SW 1271 (cell line): ENCODE data around the gene GRID2.

Experiments used
- DNase-seq, 2 experiments: peaks; one replicate each; lab custom pipeline; 2025; lab: John Stamatoyannopoulos, UW

The GRID2 gene

GRCh38 chr4:92524131-92524530 lies 220.4 kb downstream of the GRID2 start:
- DNase-seq, result no peak

DNA sequence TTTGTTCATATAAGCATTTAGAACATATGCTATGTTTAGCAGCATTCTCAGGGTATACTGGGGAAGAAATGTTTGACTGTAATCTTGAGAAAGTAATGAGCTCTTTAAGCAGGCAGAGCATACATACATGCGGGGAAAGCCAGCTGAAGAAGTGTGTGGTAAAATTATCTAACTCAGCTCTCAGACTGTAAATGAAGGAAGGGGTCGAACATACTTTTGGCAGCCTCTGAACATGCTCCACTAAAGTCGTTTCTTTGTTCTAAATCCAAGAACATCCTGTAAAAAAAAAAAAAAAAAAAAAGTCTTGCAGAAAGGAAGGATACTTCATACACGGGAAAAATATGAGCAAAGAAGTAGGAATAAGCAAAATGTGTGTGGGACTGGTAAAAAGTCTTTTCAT lies 224.8 kb downstream of the GRID2 start:
- DNase-seq, result no peak

DNA sequence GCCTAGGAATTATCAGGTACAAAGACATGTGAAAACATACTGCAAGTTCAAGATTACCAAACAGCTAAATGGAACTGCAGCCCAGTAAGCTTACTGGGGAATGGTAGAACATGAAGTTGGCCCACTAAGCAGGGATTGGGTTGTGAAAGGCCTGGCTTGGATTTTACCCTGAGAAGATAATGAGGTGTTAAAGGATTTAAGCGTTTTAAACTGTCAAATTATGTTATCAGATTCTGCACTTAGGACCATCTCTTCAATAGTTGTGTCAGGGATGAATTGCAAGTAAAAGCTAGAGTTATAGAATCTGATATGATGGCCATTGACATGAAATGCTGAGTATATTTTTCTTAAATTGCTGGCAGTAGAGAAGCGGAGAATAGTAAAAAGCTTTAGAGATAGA lies 225.7 kb downstream of the GRID2 start:
- DNase-seq, result no peak

DNA sequence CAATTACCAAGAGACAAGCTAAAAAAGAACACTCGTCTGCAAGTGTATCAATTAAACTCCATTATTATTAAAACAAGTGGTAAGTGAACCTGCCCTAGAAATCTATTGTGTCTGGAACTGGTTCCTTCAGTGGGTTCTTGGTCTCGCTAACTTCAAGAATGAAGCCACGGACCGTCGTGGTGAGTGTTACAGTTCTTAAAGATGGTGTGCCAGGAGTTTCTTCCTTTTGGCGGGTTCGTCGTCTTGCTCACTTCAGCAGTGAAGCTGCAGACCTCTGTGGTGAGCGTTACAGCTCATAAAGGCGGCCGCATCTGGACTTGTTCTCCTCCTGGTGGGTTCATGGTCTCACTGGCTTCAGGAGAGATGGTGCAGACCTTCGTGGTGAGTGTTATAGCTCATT lies 231.8 kb downstream of the GRID2 start:
- DNase-seq, result no peak

DNA sequence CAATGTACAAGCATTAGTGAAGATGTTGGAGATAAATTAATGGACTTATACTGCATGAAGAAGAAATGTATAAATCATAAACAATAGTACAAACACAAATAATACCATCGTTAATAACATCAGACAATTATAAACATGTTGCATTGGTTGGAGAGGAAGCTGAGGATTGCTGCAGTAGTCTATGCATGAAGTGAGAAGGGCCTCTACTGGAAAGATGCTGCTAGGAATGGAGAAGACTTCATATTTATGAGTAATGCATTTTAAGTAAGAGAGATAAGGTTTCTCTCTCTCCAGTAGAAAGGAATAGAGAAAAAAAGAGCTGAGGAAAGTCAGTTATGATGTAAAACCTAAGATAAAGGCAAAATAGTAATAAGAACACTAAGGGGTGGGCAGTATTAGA lies 247.8 kb downstream of the GRID2 start:
- no peak for DNase-seq

GRCh38 chr4:92566269-92566668 lies 262.5 kb downstream of the GRID2 start:
- no peak for DNase-seq

GRCh38 chr4:92580816-92581215 lies 277.1 kb downstream of the GRID2 start:
- no peak for DNase-seq

DNA sequence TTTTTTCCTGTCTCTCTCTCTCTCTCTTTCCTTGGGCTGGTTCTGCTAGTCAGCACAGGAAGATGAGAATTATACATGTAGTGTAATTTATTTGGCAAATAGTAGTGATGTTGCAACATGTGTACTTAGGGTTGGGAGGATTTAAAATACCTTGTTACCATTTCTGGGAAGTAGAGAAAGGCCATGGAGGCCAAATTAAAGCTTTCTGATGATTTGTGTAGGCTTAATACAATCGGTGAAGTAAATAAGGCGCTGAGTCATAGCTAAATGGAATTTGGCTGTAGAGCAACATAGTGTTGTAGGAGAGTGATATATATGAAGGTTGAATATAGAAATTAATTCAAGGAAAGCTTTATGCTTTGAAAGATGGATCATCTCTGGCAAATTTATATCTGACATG lies 295.3 kb downstream of the GRID2 start:
- no peak for DNase-seq

- DNase-seq, result no peak
Measured at GRCh38 chr4:92600638-92601037, 296.9 kb downstream of the GRID2 start.

DNA sequence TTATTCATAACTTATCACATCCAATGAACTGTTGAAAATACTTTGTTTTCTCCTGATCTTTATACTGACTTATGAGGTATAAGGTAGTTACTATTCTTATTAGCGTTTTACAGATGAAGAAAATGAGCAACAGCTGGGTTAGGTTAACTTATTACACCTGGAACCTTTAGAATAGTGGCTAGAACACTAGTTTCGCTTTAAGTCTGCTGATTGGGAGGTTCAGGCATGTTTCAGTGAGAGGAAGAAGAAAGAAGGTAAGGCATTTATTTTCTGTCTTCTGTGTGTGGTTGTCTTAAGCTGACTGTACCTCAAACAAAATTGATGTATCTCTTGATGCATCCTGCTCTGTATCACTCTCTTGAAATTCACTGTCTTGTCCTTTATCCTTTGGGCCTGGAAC lies 302.5 kb downstream of the GRID2 start:
- no peak for DNase-seq

GRCh38 chr4:92615049-92615448 lies 311.3 kb downstream of the GRID2 start:
- no peak for DNase-seq

DNA sequence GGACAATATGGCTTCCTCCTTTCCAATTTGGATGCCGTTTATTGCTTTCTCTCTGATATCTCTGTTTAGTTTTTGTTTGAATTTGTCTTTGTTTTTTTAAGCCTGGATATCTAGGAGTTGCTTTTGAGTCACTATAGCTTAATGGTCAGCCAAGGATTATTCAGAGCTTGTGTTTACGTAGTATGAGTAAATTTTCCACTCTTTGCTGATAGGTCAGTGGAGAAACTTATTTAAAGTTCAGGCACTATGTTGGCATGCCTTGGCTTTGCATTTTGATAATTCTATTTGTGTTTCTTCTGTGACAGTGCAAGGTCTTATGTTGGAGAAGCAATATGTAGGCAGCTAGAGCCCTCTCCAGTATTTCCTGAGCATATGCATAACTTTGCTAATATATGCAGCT lies 315.2 kb downstream of the GRID2 start:
- DNase-seq, result no peak

DNA sequence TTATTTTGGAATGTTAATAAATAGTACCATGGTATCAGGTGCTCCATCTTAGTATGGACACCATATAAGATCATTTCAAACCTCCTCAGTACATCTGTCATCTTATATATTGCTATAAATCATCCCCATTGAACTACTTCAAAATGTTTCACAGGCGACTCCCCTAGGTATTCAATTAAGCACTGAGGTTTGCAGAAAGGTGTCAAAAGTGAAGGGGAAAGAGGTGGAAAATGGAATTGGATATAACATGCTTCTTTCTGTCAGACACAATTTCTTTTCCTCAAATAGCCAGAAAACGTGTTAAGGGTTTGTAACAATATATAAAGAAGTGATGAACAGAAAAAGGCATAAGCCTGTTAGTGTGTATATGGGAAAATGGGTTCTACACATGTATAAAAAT lies 325.5 kb downstream of the GRID2 start:
- no peak for DNase-seq

- no peak for DNase-seq
Measured at GRCh38 chr4:92634882-92635281, 331.1 kb downstream of the GRID2 start.

GRCh38 chr4:92636038-92636806 lies 332.5 kb downstream of the GRID2 start:
- no peak for DNase-seq

DNA sequence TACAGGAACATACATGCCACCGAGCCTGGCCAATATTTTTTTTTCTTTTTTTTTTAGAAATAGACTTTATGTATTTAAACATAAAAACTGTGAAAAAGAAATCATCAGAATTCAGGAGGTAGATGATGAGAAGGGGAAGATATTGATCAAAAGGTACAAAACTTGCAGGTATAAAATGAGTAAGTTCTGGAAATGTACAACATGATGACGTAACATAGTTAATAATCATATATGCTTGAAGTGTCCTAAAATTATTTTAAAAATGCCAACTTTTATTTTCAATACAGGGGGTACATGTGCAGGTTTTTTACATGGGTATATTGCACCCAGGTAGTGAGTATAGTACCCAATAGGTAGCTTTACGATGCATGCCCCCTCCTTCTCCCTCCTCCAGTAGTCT lies 337.6 kb downstream of the GRID2 start:
- no peak for DNase-seq

- DNase-seq, result no peak
Measured at GRCh38 chr4:92646826-92647225, 343.1 kb downstream of the GRID2 start.

DNA sequence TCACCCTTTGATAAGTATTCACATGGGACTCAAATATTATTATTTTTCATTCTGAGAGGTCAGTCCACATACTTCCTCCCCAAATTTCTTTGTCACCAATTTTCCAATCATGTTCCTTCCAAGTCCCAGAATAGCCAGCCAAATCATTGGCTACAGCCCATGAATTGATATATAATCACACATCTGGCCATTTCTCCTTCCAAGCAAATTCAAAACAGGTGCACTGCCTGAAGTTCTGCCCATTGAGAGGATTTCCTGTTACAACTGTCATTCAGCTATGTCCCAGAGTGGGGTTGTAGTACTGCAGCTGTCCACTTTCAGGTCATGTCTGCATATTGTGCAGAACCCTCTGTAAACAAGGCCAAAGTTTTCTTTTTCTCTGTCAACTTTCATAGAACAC lies 347.8 kb downstream of the GRID2 start:
- no peak for DNase-seq

GRCh38 chr4:92654084-92654483 lies 350.3 kb downstream of the GRID2 start:
- DNase-seq, result no peak

DNA sequence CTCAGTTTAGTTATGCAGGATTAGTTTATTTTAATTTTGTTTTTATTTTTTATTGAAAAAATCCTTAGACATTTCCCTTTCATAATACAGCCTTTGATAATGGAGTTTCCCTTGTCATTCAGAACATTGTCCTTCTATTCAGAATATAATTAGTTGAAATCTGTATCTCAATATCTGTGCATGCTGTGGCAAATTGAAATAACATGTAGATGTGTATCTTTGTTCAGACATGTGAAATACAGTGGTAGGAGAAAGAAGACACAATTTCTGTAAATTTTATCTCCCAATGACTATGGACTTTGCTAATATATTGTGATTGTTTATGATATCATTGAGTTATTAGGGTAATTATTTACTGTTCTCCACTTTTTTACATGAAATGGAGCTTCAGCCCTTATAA lies 353.9 kb downstream of the GRID2 start:
- DNase-seq, result no peak

- no peak for DNase-seq
Measured at GRCh38 chr4:92658318-92658717, 354.6 kb downstream of the GRID2 start.

DNA sequence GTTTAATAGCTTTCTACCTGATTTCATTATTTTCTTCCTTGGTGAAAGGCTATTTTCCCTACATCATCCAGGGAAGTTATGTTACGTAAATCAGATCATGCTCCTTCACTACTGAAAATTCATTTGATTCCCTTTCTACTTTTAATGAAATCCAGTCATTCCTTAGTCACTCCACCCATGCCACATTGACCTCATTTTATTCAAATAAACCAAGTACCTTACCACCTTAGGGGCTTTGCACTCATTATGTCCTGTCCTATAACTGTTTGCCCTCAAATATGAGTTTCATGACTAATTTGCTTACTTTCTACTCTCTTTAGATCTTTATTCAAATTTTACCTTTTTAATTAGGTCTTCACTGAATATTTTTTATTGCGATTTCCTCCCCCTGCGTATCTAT lies 374.0 kb downstream of the GRID2 start:
- no peak for DNase-seq

DNA sequence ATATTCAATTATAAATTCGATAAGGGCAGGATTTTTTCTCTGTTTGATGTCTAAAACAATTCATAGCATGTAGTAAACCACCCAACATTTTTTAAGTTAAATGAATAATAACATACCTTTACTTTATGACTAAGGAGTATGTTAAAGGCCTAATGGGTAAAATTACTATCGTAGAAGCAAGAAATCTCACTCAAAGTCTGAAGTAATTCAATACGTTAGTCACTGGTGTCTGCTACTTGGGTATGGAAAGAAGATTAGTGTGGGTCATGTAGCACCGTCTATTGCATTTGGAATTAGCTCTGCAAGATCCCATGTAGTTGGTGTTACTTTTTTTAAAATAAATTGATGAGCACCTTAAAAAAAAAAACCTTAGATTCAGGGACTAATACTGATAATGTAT lies 374.5 kb downstream of the GRID2 start:
- DNase-seq, result no peak

DNA sequence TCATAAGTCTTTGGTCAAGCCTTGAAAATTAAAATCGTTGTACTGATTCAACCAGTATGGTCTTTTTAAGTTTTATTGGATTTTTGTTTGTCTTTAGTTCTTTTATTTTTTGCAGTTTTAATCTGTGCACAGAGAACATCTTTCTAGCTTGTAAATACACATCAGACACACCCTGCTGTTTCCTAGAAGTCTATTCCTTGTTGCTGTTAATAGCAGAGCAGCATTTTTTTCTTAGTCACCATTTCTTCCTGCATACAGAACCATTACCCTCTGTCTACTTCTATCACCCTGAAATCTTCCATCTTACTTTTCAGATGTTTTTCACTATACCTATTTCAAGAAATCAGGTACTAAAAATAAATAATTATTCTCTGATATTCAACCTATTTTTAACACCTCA lies 375.4 kb downstream of the GRID2 start:
- DNase-seq, result no peak

DNA sequence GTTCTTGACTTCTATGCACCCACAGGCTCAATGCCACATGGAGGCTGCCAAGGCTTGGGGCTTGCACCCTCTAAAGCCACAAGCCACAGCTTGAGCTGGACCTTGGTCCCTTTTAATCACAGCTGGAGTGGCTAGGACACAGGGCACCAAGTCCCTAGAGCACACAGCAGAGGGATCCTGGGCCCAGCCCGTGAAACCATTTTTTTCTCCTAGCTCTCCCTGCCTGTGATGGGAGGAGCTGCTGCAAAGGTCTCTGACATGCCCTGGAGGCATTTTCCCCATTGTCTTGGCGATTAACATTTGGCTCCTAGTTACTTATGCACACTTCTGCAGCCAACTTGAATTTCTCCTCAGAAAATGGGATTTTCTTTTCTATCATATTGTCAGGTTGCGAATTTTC lies 410.9 kb downstream of the GRID2 start:
- no peak for DNase-seq
